GF-D8 (cell line): Measurements from ENCODE around the gene TRA2A.
"Not testable (repeated sequence)": the region's sequence is repeated elsewhere in the genome, so short reads cannot be mapped to it uniquely, and the experiment has no call there.

Experiments used
- DNase-seq: peaks from one replicate; lab custom pipeline; 2025; lab: John Stamatoyannopoulos, UW

Gene TRA2A

GRCh38 chr7:23531794-23532489 lies at the start of gene TRA2A:
TRA2A (minus strand) TSS chr7:23531981; CDS start chr7:23531824, 157 bp downstream.
- peak; percentile 89 for DNase-seq

- DNase-seq, result peak; percentile 17
Measured at GRCh38 chr7:23570592-23571200, 38.9 kb upstream of the TRA2A start.

- DNase-seq, result no peak
Measured at GRCh38 chr7:23558303-23558702, 26.5 kb upstream of the TRA2A start.

GRCh38 chr7:23547662-23548061 lies 15.9 kb upstream of the TRA2A start:
- DNase-seq, result no peak

GRCh38 chr7:23546897-23547572 lies 15.3 kb upstream of the TRA2A start:
- DNase-seq, result peak; percentile 76

- DNase-seq, result no peak
Measured at GRCh38 chr7:23545493-23545892, 13.7 kb upstream of the TRA2A start.

- peak; percentile 66 for DNase-seq
Measured at GRCh38 chr7:23544913-23545354, 13.2 kb upstream of the TRA2A start.

- DNase-seq, result no peak
Measured at GRCh38 chr7:23542752-23543151, 11.0 kb upstream of the TRA2A start.

GRCh38 chr7:23539494-23539907 lies 7.7 kb upstream of the TRA2A start:
- no peak for DNase-seq

- DNase-seq, result no peak
Measured at GRCh38 chr7:23538301-23538700, 6.5 kb upstream of the TRA2A start.

- no peak for DNase-seq
Measured at GRCh38 chr7:23533238-23533604, 1.4 kb upstream of the TRA2A start.

- no peak for DNase-seq
Measured at GRCh38 chr7:23532490-23533237, 883 bp upstream of the TRA2A start.

GRCh38 chr7:23531050-23531793 lies 559 bp downstream of the TRA2A start:
- peak; percentile 29 for DNase-seq

GRCh38 chr7:23530405-23530804 lies 1.4 kb downstream of the TRA2A start:
- DNase-seq, result peak; percentile 8

GRCh38 chr7:23529262-23529859 lies 2.4 kb downstream of the TRA2A start:
- no peak for DNase-seq

GRCh38 chr7:23525611-23526010 lies 6.2 kb downstream of the TRA2A start:
- not testable (repeated sequence) for DNase-seq

GRCh38 chr7:23524473-23524872 lies 7.3 kb downstream of the TRA2A start:
- no peak for DNase-seq

GRCh38 chr7:23523486-23524075 lies 8.2 kb downstream of the TRA2A start:
- no peak for DNase-seq

GRCh38 chr7:23520582-23520981 lies 11.2 kb downstream of the TRA2A start:
- DNase-seq, result no peak

GRCh38 chr7:23514755-23515154 lies 17.0 kb downstream of the TRA2A start:
- DNase-seq, result no peak

- DNase-seq, result not testable (repeated sequence)
Measured at GRCh38 chr7:23513746-23514145, 18.0 kb downstream of the TRA2A start.
